GM18502 (cell line): Measurements from ENCODE around the gene ANKRD23.

Source experiments
- ATAC-seq: cut with Tn5 transposase; IDR thresholded peaks from one replicate; pipeline ENCODE4 v1.9.1; 2021; ENCODE audit warnings: mild to moderate bottlenecking; ENCODE audit not compliant: unreplicated experiment, poor library complexity

The ANKRD23 gene

GRCh38 chr2:96877631-96878092, 33.8 kb upstream of the ANKRD23 start:
- ATAC-seq = no peak

- ATAC-seq = no peak
These were observed 33.2 kb upstream of the ANKRD23 start for GRCh38 chr2:96877042-96877451.

- ATAC-seq = no peak
These were observed 32.6 kb upstream of the ANKRD23 start for GRCh38 chr2:96876269-96877041.

- no peak for ATAC-seq
These were observed 31.9 kb upstream of the ANKRD23 start for GRCh38 chr2:96875498-96876268.

GRCh38 chr2:96874198-96874831, 30.5 kb upstream of the ANKRD23 start:
- peak; percentile 55 for ATAC-seq

- no peak for ATAC-seq
These were observed 29.9 kb upstream of the ANKRD23 start for GRCh38 chr2:96873651-96874096.

GRCh38 chr2:96872591-96873349, 28.9 kb upstream of the ANKRD23 start:
- ATAC-seq = no peak

- no peak for ATAC-seq
These were observed 26.9 kb upstream of the ANKRD23 start for GRCh38 chr2:96870626-96871255.

- ATAC-seq = peak; percentile 19
These were observed 26.2 kb upstream of the ANKRD23 start, which contains the start of gene SEMA4C for GRCh38 chr2:96869822-96870625. Gene SEMA4C (minus strand): TSS chr2:96870080. CDS start chr2:96867886, 2,194 bp downstream.

- peak; percentile 14 for ATAC-seq
These were observed 25.5 kb upstream of the ANKRD23 start for GRCh38 chr2:96869281-96869821.

GRCh38 chr2:96868555-96869280, 24.9 kb upstream of the ANKRD23 start:
- peak; percentile 56 for ATAC-seq

GRCh38 chr2:96867756-96868554, 24.1 kb upstream of the ANKRD23 start:
- peak; percentile 21 for ATAC-seq

GRCh38 chr2:96866986-96867755, 23.4 kb upstream of the ANKRD23 start:
- no peak for ATAC-seq

GRCh38 chr2:96866586-96866985, 22.8 kb upstream of the ANKRD23 start:
- ATAC-seq = no peak

- no peak for ATAC-seq
These were observed 22.3 kb upstream of the ANKRD23 start for GRCh38 chr2:96866149-96866548.

- no peak for ATAC-seq
These were observed 21.8 kb upstream of the ANKRD23 start for GRCh38 chr2:96865654-96866053.
